ENCODE data around the gene GRM7.

The GRM7 gene

DNA sequence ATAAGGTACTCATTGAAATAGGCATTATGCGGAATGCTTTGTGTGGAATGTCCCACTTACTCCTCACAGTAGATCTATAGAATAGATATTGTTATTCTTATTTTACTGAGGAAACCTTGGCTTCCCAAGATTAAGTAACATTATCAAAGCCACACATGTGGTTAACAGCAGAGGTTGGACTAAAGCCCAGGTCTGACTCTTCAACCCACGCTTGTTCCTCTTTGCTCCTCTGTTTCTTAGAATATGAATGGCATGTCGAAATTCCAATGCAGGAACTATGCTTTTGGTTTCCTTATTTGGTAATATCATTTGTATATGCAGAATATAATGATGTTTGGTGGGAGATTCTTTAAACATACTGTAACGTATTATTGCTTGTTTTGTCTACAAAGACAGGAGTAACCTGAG lies 821.9 kb downstream of the GRM7 start:
- DNase-seq: no peak

DNA sequence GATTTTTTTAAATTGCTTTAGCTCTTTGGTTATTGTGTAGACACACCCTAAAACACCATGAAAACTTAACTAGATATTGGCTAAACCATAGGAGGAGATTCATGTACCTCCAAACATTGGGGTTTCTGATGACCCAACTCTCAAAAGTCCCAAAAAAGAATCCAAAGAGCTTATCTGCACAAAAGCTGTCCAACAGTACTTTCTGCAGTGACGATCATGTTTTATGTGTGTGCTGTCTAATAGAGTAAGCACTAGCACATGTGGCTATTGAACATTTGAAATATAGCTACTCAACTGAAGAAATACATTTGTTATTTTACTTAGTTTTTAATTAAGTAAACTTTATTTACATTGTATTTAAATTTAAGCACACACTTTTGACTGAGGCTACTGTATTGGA lies 822.5 kb downstream of the GRM7 start:
- no peak for DNase-seq

- no peak for DNase-seq
Measured at GRCh38 chr3:7684182-7684715, 823.3 kb downstream of the GRM7 start.

DNA sequence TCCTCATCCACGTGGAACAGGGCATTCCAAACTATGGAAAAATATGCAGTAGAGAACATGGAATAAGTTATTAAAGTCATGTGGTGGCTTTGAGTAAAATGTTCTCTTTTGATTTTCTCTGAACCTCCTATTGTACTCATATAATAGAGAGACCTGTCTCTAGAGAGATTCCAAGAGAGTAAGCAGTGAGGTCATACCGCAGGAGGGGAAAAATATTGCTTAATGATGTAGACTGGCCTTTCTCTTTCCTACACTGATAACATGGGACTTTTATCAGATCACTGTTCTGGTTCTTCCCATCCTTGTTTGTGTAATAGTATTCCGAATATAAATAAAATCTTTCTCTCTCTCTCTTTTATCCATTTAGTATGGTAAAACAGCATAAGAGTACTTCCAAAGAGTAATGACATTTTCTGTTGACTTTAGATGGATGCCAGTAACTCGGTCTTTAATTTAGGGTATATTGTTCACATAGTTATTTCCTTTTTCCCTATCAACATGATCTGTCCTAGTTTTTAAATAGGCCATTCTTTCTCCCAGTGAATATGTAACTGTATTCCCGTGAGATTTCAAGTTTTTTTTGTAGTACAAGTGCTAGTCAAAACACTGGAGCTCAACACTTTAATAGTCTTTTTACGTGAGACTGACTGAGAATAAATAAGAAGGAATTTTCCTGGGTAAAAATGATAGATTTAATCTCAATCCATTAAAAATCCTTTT lies 826.7 kb downstream of the GRM7 start:
- DNase-seq: no peak

DNA sequence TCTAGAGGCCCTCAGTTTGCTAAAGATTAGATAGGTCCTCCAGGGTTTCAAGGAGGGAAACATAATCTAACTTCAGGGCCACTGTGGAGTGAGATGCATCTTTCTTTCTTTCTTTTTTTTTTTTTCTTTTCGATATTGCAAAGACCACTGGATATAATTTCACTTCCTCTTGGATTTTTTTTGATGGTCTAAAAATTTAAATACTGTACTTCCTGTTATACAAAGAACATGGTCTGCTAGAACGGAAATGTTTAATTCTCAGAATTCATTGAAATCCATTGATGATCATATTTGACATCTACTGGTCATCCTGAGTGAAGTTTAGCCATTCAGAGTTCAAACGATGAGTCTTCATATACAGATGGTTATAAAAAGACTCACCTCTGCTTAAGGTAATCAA lies 832.0 kb downstream of the GRM7 start:
- no peak for DNase-seq

DNA sequence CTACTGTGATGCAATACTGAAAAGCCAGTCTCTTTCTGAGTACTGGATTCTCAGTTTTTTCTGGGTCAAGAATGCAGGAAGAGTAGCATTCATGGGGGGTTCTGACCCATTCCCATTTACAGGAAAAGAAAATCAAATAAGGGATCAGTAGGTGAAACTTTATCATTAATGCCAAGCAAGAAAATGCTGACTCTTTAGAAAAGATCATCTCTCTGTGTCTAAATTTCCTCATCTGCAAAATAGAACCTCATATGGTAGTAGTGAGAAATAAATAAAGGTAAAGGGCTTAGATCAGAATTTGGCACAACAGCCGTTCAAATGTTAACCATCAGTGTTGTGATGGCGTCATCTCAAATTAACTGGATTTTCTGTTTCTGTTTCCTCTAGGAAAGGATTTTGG lies 833.1 kb downstream of the GRM7 start:
- no peak for DNase-seq

- no peak for DNase-seq
Measured at GRCh38 chr3:7695049-7695448, 834.1 kb downstream of the GRM7 start.

DNA sequence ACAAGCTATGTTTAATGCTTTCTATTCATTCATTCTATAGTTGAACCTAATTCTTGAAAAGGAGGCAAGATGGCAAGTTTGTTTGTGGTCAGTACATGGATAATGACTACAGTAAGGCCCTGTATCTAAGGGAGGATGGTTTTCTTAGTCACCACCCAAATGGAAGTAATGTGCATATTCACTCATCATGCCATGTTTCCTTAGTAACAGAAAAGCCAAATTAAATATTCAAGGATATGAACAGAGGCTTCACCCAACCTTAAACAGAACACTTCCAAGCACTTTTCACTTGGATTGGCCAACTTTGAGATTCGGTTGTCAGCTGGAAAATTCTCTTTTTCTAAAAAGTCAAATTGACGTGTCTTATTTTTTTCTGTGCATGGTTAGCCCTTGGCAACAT lies 835.4 kb downstream of the GRM7 start:
- DNase-seq: no peak

- DNase-seq: no peak
Measured at GRCh38 chr3:7697548-7697947, 836.6 kb downstream of the GRM7 start.

GRCh38 chr3:7700539-7700938 lies 839.6 kb downstream of the GRM7 start:
- no peak for DNase-seq

- DNase-seq: no peak
Measured at GRCh38 chr3:7700977-7701376, 840.1 kb downstream of the GRM7 start.

- no peak for DNase-seq
Measured at GRCh38 chr3:7707187-7707586, 846.3 kb downstream of the GRM7 start.

DNA sequence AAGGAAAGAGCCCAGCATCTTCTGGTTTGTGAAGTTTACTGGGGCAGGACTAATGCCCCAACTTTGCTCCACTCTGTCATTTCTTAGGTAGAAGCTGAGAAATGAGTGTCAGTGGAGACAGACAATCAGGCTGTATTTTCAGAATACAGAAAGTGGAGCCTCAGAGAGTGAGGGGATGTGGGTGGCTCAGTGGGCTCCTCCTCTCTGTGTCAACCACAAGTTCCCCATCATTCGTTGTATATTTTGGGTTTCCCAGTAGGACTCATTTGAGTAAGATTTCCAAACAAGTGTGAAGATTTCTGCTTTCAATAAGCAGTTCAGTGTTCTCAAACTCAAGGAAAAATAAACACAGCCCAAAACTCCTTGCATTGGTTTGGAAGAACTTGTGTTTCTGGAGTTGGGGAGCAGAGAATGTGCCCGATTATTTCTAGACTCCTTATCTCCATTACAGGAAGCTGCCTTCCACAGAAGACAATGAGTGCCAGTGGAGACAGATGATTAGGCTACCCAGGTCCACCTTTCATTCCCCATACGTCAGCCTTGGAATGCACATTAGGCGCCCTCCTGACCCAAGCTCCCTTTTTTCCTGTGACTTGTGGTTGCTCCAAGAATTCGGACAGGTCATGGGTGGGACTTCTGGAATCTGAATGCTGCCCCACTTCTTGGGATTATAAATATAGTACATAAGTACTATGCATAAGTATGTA lies 848.6 kb downstream of the GRM7 start:
- no peak for DNase-seq

DNA sequence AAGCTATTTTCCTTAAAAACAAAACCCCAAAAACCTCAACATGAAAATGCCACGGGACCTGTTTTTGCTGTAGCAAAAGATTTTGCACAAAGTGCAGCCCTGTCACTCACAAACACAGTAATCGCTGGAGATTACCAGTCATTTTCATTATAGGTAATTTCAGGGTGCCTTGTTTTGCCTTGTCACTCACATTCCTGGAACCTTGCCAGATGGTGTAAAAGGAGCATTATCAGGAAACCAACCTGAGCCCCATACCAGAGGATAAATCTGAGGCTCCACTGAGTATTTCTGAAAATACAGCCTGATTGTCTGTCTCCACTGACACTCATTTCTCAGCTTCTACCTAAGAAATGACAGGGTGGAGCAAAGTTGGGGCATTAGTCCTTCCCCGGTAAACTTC lies 849.4 kb downstream of the GRM7 start:
- no peak for DNase-seq

DNA sequence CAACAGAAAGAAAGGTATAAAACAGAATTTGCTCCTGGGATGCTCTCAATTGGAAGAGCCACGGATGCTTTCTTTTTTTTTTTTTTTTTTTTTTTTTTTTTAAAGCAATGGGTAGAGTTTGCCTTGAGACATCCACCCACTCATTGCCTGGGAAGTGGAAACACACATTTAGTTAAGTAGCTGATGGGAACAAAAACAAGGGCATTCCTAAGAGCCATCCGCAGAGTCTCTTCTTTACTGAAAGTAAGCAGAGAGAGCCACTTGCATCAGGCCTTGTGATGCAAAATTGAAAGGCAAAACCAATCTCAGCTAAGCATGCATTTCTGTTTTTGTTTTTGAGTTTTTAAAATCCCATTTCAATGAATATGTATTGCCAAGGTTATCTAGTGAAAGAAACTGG lies 852.8 kb downstream of the GRM7 start:
- DNase-seq: no peak

GRCh38 chr3:7720649-7721297 lies 859.9 kb downstream of the GRM7 start:
- no peak for DNase-seq

GRCh38 chr3:7721869-7722268 lies 861.0 kb downstream of the GRM7 start:
- no peak for DNase-seq

DNA sequence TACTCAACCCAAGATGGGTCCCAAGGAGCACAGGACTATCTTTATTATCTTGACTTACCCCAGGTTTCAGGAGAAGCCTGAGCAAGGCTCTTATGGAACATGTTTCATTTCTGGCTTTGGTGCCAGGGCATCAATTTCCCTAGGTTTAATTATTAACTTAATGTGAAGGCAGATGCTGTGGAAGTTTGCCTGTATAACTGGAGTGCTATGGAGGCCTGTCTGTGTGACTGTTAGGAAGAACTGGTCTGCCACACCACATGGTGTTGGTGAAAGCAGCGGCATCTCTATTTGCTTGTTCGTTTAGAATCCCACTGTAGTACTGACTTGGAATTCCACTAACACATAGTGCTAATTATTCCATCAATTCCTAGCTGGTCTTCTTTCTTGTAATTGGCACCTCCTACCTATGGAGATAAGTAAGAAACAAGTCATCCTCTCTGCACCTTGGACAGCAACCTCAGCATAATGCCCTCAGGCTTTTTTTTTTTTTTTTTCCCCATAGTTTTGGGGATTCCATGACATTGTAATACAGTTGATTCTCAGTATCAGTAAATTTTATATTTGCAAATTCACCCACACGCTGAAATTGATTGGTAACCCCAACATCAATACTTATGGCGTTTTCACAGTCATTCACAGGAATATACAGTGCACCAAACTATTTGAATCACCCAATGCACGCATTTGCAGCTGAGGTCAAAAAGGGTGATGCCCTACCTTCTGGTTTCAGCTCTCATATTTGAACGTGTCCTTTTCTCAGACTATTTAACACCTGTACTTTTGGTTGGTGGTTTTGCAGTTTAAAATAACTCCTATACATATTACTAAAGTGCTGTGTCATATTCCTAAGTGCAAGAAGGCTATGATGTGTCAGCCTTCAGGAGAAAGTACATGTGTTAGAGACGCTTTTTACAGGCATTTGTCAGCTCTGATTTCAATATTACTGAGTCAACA lies 867.9 kb downstream of the GRM7 start:
- no peak for DNase-seq

- DNase-seq: no peak
Measured at GRCh38 chr3:7733933-7734332, 873.0 kb downstream of the GRM7 start.

- DNase-seq: no peak
Measured at GRCh38 chr3:7734456-7734855, 873.5 kb downstream of the GRM7 start.

DNA sequence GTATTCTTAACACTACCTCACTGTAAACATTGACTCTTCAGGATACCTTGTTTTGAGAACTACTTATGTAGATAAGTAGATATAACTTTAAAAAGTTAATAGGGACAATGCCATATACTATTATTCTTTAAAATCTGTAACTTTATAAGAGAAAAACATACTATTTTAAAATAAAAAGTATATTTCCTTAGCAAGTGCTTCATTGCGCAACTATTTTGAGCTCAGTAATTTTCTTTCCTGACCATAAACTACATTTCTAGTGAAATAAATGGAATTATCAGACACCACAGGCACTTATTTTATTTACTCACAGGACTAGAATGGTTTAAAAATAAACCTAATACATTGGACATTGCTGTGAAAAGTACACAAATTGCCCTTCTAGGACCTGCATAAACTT lies 876.3 kb downstream of the GRM7 start:
- no peak for DNase-seq

GRCh38 chr3:7739754-7740153 lies 878.8 kb downstream of the GRM7 start:
- DNase-seq: no peak

- no peak for DNase-seq
Measured at GRCh38 chr3:7740458-7740857, 879.5 kb downstream of the GRM7 start.

Data from stimulated activated CD4-positive, alpha-beta T cell treated with anti-CD3 and anti-CD28 coated beads, Interleukin-4, amount 100 ng/mL, for 4 hours (primary cell).